HG02798 (cell line): ENCODE measurements around the gene WDR76.

Experiments used
- ATAC-seq: cut with Tn5 transposase; IDR thresholded peaks from one replicate; pipeline ENCODE4 v1.9.1; 2021; ENCODE audit warnings: mild to moderate bottlenecking; ENCODE audit not compliant: unreplicated experiment, poor library complexity

The WDR76 gene

DNA sequence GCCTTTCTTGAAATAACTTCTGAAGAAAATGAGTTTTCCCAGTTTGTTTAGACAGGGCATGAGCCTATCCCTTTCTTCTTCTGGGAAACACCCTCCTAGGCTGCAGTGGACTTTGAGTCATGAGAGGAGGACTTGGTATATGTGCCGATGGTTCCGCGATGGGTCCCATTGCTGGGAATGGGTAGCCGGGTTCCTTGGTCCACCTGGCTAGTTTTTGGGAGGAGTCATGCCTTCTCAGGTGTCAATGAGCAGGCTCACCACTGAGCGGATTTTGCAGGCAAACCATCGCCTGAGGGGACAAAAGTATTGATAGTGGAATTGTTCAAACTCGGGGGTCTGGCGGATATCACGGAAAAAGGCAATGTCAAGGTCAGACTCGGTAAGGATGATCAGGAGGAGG is 46.8 kb downstream of the WDR76 start:
- no peak for ATAC-seq

GRCh38 chr15:43876872-43877271 is 50.1 kb downstream of the WDR76 start:
- no peak for ATAC-seq

GRCh38 chr15:43877371-43877770 is 50.6 kb downstream of the WDR76 start:
- ATAC-seq = no peak

DNA sequence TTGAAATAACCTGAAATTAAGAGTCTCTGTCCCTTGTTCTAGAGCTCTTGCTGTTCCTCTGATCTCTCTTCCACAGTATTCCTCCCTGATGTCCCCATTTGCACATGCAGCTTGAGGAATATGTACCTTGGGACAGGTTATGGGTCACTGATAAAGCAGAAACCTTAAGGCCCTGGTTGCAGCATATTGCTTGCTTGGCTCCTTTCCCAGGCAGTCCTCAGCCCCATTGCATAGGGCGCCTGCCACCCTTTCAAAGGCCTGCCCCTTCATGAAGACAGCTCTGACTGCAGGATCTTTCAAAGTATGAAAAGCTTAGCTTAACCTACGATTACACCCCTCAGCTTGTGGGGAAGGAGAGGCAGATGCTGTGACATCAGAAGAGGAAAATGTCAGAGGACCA is 51.6 kb downstream of the WDR76 start:
- no peak for ATAC-seq

DNA sequence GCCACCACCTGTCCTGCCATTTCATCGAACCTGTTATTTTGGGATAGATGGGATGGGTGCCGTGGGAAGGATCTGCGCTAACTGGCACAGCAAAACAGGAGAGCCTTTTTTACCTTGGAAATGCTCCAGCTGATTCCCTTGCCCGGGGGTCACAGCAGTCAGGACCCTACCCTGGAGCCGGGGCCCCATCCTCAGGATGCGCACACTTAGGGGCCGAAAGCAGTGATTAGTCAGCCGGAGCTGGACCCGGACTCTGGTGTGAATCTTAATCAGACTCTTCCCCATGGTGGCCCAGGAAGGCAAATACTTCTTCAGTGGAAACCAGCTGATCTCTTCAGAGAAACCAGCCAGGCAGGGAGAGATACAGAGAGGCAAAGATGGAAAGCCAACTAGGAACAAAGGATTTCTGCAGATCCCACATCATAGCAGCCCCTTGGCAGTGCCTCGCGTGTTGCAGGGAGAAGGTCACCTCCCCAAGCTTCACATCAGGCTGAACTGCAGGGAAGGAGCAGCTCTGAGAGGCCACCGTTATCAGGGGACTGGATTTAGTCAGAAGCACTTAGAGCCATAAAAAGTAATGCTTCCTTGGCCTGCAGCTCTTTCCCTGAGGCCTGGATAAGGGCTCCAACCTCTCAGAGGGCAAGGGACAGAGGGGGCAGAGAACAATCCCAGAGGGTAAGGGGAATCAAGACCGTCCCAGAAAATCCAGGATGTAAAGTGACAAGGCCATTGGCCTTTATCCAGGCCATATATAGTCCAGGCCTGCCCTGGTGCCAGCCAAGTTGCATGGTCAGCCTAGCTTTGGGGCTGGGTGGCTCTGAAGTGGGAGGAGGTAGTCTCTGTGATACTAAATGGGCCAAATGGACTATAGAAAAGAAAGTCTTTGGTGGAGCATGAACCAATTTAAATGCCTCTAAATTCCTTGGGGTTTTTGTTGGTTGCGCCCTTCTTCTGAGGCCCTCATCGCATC is 52.9 kb downstream of the WDR76 start:
- ATAC-seq = no peak

GRCh38 chr15:43880406-43881194 is 53.8 kb downstream of the WDR76 start:
- ATAC-seq = no peak

DNA sequence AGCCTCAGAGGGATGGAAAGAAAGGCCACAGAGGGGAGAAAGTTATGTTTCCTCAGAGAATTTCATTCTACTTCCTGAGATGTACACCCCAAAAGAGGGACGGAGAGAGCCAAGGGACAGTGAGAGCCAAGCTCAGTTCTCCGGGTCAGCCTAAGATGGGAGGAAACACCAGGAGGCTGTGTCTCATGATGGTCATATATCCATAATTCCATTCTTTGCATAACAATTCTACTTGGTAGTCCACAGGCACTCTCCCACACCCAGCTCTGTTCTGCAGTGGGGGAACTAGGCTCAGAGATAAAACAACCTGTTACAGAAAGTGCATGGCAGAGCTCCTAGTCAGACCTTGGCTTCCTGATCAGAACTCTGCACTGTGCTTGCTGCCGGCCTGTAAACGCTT is 54.4 kb downstream of the WDR76 start:
- no peak for ATAC-seq

- ATAC-seq = no peak
Measured at GRCh38 chr15:43881944-43882343, 55.1 kb downstream of the WDR76 start.

GRCh38 chr15:43883571-43883970 is 56.8 kb downstream of the WDR76 start:
- no peak for ATAC-seq

DNA sequence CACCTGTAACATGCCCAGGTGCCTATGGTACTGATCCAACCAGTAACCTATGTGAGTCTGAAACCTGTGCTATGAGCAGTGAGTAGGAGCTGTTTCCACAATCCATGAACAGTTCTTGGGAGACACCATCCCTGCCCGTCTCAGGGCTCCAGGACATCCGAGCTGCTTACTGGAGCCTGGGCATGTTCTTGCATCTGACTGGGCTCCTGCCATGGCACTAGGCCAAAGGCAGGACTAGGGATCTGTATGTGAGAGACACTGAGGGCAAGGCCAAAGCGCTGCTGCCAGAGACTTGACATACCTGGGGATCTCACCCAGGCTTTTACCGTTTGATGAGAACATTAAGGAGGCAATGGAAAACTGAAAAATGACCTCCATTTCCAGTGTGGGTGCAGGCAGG is 59.8 kb downstream of the WDR76 start:
- no peak for ATAC-seq

- ATAC-seq = no peak
Measured at GRCh38 chr15:43887901-43888300, 61.1 kb downstream of the WDR76 start.

- ATAC-seq = no peak
Measured at GRCh38 chr15:43889042-43889441, 62.2 kb downstream of the WDR76 start.

- no peak for ATAC-seq
Measured at GRCh38 chr15:43893956-43894355, 67.2 kb downstream of the WDR76 start.

GRCh38 chr15:43895586-43895985 is 68.8 kb downstream of the WDR76 start:
- ATAC-seq = no peak

DNA sequence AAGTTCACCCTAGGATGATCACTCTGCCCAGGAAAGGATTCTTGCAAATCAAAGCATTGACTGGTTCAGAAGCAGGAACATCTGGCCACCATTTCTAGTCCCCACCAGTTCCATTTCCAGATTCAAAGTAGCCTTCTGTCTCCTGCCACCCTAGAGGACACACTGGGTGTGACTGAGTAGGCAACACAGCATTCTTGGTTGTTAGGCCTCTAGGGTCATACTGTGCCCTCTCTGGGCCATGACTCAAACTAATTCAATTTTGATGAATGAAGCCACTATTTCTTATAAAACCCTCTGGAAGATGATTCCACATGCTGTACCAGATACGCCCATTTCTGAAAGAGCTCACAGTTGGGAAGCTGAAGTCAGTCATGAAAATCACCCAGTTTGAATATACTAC is 69.7 kb downstream of the WDR76 start:
- no peak for ATAC-seq

- no peak for ATAC-seq
Measured at GRCh38 chr15:43898891-43899290, 72.1 kb downstream of the WDR76 start.

GRCh38 chr15:43899928-43900327 is 73.1 kb downstream of the WDR76 start:
- no peak for ATAC-seq

- ATAC-seq = no peak
Measured at GRCh38 chr15:43900996-43901395, 74.2 kb downstream of the WDR76 start.

- ATAC-seq = no peak
Measured at GRCh38 chr15:43901495-43901894, 74.7 kb downstream of the WDR76 start.

GRCh38 chr15:43903864-43904290 is 77.1 kb downstream of the WDR76 start:
- ATAC-seq = peak; percentile 66

GRCh38 chr15:43905755-43906154 is 79.0 kb downstream of the WDR76 start:
- no peak for ATAC-seq
